NCI-H128 (cell line): ENCODE results near the gene PDF.

Source experiments
- DNase-seq: peaks from one replicate; lab custom pipeline; 2025; ENCODE audit not compliant: unreplicated experiment; lab: John Stamatoyannopoulos, UW

The PDF gene

DNA sequence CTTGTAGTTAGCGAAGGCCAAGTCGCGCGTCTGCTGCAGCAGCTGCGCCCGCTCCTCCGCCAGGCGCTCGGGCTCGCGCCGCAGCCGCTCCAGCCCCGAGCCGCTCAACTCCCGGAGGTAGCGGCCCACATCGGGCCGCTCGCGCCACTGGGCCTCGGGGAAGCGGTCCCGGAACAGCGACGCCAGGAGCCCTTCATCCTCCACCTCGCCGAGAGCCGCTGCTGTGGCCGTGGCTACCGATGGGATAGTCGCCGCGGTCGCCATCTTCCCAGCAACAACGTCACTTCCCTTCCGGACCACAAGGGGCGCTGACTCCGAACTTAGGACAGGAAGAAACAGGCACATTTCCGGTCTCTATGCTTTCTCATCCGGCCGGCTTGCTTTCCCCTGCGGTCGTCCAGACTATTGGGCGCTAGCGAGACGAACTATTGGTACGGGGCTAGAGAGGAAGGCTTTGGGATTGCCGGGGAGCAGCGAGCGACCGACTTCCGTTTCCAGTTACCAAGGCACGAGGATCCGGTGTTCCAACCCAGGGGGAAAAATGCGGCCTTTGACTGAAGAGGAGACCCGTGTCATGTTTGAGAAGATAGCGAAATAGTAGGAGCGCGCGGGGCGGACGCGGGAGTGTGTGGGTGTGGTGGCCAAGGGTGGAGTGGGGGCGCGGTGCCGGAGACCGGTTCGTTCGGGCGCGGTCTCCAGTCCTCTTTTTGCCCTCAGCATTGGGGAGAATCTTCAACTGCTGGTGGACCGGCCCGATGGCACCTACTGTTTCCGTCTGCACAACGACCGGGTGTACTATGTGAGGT is 9.1 kb upstream of the PDF start, which contains the start of the genes COG8 and NIP7:
COG8 (minus strand) TSS at position 276 of the 806 bp plus-strand sequence; CDS start at position 264, 12 bp downstream.
NIP7 (plus strand) TSS at position 484 of the 806 bp plus-strand sequence; CDS start at position 542, 58 bp downstream.
- DNase-seq = peak; percentile 92

DNA sequence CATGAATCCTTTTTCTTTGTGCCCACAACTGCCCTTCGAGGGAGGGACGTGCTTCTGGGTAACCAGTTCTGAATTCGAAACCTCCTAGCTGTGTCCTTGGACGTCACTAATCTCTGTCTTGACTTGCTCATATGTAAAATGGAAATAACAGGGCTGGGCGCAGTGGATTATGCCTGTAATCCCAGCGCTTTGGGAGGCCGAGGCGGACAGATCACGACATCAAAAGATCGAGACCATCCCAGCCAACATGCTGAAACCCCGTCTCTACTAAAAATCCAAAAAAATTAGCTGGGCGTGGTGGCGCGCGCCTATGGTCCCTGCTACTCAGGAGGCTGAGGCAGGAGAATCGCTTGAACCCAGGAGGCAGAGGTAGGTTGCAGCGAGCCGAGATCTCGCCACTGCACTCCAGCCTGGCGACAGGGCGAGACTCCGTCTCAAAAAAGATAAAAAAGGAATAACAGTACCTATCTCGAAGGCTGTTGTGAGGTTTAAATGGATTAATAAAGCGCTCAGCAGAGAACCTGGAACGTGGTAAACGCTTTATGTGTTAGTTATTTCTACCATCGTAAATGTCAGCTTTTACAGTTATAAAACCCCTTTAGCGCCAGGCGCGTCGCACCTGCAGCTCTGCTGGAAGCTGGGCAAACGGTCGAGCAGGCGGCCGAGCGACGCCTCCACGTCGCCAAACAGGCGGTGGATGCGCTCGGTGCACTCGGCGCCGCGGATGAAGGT is 8.3 kb upstream of the PDF start:
- no peak for DNase-seq

DNA sequence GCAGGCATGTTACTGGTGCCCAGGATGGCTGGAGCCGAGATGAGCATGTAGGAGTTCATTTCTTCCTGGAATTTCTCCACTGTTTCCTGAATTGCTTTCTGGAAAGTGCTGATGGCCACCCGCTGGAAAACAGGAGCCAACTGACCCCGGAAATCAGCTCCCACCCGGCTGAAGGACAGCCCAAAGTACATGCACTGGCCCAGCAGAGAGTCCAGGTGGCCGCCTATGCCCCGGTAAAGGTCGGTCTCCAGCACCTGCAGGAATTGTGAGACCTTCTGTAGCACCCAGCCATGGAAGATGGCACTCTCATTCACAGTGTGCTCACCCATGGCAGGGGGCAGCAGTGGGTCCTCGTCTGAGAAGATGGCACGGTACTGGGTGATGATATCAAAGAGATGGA is 4.3 kb upstream of the PDF start:
- no peak for DNase-seq

DNA sequence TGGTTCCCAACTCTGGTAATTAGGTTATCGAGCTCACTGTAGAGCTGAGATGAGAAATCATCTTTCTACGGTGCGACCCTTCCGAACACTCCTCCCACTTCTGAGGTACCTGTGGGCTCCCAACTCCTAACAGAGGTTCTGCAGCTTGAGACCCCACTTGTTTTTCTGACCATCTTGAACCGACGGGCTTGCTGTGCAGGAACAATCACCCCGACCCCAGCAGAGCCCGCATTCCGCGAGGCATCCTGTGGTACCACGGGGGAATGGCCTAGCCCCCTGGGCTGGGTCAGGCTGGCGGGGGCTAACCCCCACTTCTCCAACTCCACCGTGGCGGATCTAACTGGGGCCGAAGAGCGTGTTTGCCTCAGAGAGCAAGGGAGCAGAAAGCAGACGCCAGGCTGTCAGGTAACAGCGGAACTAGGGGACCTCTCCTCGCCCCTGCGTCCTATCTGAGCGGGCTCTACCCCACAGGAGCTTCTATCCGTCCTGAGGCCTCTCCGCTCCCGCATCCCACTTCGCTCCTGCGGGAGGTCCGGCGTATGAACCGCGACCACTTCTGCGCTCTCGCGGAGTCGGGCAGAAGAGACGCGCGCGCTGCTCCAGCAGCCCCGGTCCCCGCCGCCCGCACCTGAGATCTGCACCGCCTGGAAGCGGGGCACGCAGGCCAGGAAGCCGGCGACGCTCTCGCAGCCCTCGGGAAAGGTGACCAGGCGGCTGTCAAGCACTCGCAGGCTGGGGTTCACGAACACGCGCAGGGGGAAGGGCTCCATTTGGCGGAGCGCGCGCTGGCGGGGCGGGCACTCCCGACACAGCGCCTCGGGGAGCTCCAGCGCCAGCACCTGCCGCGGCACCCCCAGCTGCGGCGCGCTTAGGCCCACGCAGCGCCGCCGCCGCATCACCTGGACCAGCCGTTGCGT is 761 bp downstream of the PDF start:
- no peak for DNase-seq

DNA sequence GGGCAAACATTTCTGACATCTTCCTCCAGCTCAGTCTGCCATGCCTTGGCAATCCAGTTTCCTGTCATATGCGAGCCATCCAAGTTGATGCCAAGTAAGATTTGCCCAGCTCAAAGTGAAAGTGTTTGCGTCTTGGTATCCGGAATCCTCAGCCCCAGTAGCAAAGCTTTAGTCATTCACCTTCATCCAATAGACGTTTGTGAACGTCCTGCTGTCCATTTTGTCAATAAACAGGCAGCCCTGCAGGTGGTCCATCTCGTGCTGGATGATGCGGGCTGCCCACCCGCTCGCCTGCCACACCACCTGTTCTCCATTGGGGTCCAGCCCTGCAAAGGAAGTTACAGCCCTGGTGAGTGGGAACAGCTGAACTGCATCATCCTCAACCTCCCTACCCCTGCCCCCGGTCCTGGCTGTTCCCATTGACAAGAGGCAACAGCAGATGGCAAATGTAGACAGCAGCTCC is 1.5 kb downstream of the PDF start:
- DNase-seq = no peak

DNA sequence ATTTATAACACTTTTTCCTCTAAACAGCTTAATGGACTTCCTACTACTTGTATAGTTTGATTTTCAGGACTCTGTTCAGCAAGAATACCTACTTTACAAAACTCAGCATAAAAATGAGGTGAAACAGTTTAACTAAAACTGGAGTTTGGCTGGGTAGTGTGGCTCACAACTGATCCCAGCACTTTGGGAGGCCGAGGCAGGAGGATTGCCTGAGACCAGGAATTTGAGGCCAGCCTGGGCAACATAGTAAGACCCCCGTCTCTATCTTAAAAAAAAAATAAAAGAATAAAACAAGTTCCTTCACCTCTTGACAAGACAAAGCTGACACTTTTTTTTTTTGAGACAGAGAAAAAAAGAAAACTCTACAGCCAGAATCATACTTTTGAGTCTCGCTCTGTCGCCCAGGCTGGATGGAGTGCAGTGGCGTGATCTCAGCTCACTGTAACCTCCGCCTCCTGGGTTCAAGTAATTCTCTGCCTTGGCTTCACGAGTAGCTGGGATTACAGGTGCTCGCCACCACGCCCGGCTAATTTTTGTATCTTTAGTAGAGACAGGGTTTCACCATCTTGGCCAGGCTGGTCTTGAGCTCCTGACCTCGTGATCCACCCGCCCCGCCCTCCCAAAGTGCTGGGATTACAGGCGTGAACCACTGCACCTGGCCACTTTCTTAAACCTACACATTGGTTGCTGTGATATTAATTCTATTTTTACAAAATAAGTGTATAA is 2.6 kb downstream of the PDF start:
- no peak for DNase-seq

DNA sequence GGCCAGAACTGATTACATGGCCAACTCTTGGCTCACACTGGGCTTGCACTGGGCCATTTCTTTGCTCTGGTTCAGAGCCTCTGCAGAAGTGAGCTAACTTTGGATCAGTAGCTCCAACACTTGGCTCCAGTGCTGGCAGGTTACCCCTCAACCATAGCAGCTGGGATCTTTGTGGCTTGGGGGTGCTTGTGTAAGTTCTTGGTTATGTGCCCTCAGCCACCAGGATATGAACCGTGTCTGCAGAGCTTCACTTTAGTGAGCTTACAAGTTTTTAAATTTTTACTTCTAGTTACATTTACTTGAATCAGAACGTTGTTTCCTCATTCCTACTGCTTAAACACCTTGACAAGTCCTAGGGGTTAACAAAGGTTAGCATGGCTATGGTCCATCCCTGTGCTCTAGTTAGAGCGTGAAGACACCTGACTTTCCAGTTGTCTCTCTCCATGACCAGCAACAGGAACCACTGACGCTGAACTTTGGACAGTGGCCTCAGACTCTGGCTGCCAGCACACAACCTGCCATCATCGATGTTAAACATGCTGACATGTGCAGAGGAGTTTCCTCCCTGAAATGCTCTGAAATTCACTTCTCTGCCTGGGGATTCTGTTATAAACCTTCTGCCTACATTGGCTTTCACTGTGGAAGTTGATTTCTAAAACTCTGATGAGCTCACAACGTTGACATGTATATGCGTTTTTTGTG is 4.1 kb downstream of the PDF start:
- no peak for DNase-seq

DNA sequence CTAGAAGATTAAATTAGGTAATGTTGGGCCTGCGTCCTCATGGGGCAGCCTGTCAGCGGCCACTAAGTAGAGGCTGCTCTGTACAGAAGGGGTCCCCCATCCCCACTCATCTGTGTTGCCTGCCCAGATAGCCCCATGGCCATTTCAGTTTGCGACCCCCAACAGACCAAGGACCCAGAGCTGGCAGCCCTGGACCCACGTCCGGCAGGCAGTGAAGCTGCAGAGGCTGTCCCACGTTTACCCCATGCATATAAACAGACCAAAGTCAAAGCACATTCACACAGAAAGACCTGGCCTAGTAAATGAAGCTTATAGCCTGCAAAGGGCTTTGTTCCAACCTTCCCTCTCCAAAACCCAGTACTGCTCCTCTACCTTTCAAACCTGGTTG is 4.6 kb downstream of the PDF start:
- DNase-seq = no peak

DNA sequence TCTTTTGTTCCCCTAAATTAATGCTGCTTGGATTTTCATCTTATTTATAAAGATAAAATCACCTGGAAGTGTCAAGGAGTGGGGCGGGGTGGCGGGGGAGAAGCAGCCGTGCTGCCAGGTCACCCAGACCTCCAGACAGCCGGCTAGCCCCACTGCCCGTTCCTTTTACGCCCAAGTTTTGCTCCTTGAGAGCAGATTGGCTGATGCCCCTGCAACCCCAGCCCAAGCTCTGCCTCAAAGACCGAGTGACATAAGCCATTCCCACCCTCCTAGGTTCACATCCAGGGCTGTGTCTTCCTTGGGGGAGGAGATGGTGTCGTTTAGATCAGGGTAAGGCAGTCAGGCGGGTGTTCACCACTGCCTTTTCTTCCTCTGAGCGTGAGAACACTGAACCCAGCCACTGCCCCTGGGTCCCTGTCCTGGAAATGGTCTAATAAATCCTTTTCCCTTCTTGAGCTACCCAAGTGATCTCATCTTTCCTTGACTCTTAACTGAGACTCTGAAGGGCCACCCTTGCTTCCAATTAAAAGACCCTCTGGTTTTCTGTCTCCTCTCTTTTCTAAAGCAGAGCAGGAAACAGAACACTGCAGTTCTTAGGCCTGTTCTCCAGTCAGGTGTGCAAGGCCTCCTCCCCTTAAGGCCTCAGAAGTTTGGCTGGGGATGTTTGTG is 5.7 kb downstream of the PDF start:
- DNase-seq = no peak

DNA sequence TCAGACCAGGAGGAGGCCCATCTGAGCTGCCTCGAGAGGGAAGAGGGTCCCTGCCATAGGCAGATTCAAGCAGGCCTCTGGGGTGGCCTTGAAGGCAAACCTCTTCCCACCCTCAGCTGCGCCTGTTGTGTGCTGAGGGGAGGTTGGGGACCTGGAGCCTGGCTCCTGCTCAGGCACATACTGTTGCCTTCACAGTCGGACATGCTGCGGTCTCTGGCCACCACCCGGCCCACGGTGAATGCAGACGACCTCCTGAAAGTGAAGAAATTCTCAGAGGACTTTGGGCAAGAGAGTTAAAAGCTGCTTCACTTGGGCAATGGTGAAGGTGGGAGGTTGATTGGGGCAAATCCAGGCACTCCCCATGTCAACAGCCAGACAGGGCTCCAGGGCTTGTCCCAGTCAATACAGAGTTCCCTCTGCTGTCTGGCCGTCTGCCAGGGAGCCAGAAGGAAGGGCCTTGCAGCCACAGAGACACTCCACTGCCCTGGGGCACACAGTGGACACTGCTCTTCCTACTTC is 6.3 kb downstream of the PDF start:
- no peak for DNase-seq

DNA sequence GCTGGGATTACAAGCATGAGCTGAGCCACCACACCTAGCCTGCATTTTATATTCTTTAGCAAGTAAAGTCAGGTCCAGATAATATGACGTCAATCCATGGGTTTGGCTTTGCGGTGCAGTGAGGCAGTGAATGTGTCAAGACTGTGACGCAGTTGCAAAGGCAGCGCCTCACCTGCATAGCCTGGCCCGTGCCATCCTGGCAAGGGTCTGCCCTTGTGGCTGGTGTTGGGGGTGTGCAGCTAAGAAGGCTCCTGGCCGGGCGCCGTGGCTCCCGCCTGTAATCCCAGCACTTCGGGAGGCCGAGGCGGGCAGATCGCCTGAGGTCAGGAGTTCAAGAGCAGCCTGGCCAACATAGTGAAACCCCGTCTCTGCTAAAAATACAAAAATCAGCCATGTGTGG is 7.0 kb downstream of the PDF start:
- no peak for DNase-seq

DNA sequence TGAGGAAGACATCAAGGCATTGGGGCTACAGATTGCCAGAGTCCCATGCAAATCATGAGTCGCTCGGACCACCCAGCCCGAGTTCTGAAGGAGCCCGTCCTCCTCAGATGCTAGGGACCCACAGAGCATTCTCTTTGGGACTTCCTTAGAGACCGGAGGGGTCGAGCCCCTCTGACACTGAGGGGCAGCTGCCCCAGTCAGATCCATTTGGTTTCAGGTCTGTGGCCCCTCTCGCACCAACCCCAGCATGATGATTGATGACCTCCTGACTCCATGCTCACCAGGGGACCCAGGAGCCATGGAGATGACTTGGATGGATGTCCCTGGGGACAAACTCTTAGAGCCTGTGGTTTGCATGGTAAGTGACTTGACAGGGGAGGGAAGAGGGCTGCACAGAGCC is 8.0 kb downstream of the PDF start:
- DNase-seq = no peak

DNA sequence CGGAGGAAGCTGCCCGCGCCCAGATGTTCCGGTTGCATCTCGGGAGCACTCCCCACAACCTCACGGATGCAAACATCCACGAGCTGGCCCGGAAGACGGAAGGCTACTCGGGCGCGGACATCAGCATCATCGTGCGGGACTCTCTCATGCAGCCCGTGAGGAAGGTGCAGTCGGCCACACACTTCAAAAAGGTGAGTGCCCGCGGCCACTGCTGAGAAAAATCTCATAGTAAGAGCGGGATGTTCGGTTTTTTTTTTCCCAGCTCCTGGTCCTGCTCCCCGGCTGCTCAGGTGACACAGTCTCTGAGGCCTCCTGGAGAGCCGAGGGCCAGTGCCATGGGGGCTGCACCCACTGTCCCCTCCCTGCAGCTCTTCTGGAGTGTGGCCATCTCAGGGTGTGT is 9.3 kb downstream of the PDF start:
- DNase-seq = no peak

DNA sequence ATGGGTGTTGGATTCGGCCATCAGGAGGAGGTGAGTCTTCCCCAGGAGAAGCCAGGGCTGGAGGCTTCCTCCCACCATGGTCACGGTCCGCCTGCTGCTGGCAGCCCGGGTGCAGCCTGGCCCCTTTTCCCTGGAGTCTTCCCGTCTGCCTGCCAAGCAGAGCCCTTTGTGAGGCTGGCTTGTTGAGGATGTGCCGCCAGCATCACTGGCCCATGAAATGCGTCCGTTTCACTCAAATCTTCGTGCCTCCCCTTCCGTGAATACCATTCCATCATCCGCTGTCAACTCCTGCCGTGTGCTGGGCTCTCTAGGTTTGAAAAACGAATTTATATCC is 9.7 kb downstream of the PDF start:
- DNase-seq = no peak

DNA sequence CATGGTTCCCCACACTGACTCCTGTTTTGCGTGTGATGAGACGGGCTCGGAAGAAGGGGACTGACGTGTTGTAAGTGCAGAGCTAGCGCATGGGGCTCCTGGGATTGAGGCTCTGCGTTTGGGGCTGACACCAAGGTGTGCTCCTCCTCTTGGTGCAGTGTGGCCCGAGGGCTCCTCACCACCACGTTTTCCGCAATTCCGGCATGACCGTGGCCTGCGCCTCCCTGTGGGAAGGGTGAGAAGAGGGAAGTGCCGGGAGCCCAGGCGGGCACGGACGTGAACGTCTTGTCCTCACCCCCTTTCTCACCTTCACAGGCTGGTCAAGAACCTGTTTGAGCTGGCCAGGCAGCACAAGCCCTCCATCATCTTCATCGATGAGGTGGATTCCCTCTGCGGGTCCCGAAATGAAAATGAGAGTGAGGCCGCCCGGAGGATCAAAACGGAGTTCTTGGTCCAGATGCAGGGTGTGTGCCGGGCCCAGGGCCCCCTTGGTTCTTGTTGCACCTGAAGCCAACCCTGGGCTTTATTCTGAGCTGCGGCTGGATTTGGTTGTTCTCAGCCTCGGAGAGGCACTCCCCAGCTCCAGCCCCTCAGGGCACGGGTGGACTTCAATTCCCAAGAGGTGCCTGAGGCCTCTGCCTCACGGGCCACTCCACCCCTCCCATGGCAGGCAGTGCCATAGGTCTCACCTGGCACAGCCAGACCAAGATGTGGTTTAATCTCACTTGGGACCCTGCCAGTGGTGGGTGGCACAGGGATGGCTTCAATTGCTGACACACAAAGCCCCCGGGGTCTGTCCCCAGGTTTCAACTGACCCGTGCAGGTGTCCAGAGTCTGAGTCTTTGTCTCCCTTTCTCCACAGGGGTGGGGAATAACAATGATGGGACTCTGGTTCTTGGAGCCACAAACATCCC is 10.3 kb downstream of the PDF start:
- DNase-seq = no peak

DNA sequence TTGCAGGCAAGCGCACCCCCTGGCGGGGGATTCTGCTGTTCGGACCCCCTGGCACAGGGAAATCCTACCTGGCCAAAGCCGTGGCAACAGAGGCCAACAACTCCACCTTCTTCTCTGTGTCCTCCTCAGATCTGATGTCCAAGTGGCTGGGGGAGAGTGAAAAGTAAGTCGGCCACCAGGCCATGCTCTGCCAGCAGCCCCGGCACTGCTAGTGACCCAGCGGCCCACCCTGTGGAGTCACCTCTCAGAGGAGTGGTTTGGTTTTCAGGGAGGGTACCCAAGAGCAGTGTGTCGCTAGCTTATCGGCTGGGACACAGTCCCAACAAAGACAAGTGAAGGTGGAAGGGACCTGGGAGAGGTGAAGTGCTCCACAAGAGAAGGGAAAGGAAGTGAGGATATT is 11.0 kb downstream of the PDF start:
- no peak for DNase-seq

DNA sequence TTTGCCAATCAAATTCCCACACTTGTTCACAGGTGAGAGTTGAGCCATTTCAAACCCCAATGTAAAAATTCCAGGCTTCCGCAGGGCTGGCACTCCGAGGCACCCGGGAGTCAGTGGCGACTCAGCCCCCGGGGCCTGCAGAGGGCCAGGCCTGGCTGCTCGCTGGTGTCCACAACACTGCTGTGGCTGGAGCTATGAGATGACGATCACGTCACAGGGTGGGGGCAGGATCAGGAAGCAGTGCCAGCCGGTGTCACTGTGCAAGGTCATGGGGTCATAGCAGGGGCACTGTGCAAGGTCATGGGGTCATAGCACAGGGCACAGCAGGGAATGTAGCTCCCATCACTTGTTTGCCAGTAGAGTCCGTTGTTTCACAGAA is 11.5 kb downstream of the PDF start:
- no peak for DNase-seq

DNA sequence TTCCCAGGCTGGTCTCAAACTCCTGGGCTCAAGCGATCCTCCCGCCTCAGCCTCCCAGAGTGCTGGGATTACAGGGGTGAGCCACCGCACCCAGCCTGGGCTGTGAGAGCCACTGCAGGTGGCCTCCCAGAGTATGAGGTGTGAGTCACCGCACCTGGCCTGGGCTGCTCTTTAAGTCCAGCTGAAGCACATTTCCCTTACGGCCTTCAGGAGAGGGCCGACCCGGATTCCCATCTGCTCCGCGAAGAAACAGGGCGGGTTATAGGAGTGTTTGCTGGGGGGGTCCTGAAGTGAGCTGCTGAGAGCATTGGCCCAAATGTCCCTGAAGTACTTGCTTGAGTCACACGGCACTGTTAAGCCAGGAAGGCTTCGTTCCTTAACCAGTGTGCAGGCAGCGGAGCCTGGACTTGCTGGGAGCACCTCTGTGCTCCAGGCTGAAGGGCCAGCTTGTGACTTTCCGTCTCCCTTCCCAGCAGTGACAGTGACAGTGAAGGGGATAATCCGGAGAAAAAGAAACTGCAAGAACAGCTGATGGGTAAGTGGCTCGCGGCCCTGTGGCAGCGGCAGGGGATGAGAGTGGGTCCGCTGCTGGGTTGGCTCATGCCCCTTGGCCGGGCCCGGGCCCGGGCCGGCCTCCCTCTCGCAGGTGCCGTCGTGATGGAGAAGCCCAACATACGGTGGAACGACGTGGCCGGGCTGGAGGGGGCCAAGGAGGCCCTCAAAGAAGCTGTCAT is 12.0 kb downstream of the PDF start:
- no peak for DNase-seq
